Measurements from ENCODE around the gene EP300.
"Not testable (repeated sequence)": the region's sequence is repeated elsewhere in the genome, so short reads cannot be mapped to it uniquely, and the experiment has no call there.

Gene EP300

GRCh38 chr22:41169157-41169556 is 76.8 kb downstream of the EP300 start:
- no peak for DNase-seq

DNA sequence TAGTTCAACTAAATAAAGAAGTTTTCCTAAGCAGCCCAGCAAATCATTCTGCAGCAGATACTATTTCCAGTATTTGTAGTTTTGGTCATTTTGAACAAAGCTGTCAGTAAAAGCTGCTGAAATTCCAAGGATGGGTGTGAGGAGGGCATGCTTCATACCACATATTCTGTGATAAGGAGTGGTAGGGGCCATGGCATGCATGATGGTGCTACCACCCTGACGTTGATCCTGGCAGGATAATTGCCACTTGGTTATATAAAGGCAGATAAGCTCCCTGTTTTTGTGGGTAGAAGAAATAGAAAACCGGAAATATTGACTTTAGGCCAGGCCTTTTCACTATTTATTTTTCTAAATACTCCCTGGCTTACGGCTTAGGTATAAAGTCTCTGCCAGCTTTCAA is 79.6 kb downstream of the EP300 start:
- no peak for DNase-seq

DNA sequence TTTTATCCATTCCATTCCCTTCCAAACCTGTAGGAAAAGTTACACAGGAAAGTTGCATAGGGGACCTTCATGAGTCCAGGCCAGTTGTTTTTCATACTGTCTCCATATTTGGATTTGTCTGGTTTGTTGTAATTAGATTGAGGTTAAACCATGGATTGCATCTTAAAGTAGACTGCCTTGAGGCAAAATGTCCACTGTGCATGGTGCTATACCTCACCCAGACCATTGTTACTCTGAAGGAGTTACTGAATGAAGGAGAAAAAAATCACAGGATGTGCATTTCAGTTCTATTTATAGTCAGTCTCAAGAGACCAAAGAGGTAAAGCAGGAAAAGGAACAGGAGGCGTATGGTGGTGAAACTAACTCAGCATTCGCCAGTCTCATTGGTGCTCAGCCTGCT is 83.2 kb downstream of the EP300 start:
- no peak for DNase-seq

- DNase-seq: no peak
These were observed 84.7 kb downstream of the EP300 start for GRCh38 chr22:41177040-41177621.

DNA sequence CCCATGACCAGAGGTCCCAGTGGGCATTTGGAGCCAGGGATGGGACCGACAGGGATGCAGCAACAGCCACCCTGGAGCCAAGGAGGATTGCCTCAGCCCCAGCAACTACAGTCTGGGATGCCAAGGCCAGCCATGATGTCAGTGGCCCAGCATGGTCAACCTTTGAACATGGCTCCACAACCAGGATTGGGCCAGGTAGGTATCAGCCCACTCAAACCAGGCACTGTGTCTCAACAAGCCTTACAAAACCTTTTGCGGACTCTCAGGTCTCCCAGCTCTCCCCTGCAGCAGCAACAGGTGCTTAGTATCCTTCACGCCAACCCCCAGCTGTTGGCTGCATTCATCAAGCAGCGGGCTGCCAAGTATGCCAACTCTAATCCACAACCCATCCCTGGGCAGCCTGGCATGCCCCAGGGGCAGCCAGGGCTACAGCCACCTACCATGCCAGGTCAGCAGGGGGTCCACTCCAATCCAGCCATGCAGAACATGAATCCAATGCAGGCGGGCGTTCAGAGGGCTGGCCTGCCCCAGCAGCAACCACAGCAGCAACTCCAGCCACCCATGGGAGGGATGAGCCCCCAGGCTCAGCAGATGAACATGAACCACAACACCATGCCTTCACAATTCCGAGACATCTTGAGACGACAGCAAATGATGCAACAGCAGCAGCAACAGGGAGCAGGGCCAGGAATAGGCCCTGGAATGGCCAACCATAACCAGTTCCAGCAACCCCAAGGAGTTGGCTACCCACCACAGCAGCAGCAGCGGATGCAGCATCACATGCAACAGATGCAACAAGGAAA is 85.4 kb downstream of the EP300 start:
- no peak for DNase-seq

GRCh38 chr22:41178425-41178975 is 86.1 kb downstream of the EP300 start:
- no peak for DNase-seq

DNA sequence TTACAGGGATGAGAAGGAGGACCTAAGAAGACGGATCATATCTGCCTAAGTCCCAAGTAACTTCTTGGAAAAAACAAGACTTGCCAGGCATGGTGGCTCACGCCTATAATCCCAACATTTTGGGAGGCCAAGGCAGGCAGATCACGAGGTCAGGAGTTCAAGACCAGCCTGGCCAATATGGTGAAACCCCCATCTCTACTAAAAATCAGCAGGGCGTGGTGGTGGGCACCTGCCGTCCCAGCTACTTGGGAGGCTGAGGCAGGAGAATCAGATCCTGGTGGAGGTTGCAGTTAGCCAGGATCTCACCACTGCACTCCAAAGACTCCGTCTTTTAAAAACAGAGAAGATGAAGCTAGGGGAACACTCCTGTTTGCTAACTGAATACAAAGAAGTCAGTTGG is 88.0 kb downstream of the EP300 start:
- not testable (repeated sequence) for DNase-seq

- DNase-seq: no peak
These were observed 88.5 kb downstream of the EP300 start for GRCh38 chr22:41180926-41181325.

- no peak for DNase-seq
These were observed 89.2 kb downstream of the EP300 start for GRCh38 chr22:41181349-41182241.

DNA sequence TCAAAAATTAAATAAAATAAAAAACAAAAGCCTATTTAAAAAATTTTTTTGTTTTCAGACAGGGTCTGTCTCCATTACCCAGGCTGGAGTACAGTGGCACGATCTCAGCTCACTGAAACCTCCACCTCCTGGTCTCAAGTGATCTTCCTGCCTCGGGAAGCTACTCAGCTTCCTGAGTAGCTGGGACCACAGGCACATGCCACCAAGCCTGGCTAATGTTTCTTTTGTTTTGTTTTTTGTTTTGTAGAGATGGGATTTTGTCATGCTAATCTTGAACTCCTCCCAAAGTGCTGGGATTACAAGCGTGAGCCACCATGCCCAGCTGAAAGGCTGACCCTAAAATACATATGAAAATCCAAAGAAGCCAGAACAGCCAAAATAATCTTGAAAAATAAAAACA is 92.3 kb downstream of the EP300 start:
- no peak for DNase-seq

DNA sequence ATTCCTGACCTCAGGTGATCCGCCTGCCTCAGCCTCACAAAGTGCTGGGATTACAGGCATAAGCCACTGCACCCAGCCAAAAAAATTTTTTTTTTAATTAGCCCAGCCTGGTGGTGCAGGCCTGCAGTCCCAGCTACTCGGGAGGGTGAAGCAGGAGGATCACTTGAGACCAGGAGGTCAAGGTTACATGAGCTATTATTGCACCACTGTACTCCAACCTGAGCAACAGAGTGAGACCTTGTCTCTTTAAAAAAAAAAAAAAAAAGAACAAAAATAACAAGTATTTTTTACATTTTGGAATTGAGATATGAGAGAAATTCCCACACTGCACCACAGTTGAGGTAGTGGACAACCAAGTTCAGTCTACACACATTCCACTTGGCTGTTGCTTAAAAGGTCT is 99.1 kb downstream of the EP300 start:
- DNase-seq: no peak

DNA sequence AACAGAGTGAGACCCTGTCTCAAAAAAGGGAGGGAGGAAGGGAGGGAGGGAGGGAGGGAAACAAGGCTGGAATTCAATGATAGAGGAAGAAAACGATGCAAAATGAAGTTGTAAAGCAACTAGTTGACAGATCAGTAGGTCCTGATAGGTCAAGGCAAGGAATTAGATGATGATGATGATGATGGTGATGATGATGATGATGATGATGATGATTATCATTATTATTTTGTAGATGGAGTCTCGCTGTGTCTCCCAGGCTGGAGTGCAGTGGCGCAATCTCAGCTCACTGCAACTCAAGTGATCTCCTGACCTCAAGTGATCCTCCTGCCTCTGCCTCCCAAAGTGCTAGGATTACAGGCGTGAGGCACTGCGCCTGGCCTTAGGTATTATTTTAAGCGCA is 101.4 kb downstream of the EP300 start:
- no peak for DNase-seq

- DNase-seq: peak; percentile 70
These were observed 104.9 kb downstream of the EP300 start for GRCh38 chr22:41197038-41197972.

DNA sequence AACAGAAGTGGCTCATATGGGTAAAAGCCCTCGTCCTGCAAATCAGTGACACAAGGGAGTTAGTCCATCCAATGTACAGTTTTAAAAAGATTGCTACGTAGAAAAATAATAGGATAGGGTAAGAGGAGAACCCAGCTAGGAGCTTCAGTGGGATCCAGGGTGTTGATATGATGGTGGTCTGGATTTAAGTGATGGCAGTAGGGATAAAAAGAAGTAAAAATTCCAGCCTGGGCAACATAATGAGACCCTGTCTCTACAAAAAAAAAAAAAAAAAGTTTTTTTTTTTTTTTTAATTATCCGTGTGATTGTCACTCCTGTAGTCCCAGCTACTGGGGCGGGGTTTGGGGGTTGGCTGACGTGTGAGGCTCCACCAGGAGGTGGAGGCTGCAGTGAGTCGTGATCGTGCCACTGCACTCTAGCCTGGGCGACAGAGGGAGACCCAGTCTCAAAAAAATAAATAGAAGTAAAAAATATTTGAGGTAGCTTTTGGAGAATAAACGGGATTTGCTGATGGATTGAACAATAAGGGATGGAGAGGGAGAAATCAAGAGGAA is 105.7 kb downstream of the EP300 start:
- DNase-seq: peak; percentile 45

DNA sequence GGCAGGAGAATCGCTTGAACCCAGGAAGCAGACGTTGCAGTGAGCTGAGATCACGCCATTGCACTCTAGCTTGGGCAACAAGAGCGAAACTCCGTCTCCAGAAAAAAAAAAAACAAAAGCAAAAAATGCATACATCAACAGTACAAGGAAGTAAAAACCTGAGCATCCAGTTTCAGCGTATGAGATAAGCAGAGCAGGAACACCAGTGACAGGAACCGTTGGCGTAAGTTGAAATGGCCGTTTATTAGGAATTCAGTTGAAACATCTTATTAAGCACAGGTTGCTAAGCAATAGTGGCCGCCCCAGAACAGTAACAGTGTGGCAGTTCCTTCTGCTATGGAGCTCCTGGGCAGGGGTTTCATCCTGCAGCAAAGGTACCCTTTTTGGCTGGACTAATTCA is 108.7 kb downstream of the EP300 start:
- DNase-seq: no peak

GRCh38 chr22:41203118-41203517 is 110.7 kb downstream of the EP300 start:
- DNase-seq: no peak

DNA sequence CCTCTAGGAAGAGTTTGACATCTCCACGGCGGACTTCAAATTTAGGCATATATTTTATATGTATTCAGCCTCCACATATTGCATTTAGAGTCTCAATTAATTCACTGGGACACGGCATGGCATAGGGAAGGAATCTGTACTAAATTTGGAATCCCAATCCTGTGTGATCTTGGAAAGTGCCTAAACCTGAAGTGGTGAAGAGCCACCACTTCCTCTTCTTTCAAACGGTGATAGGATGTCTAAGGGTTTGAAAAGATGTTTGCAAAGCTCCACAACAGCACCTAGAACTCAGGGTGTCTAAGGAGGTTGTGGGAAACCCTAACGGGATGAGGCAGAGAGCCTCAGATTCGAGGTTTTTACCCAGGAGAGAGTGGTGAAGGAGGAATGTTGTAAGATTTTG is 111.7 kb downstream of the EP300 start:
- DNase-seq: no peak

GRCh38 chr22:41204992-41205900 is 112.9 kb downstream of the EP300 start, which contains the start of gene L3MBTL2:
Gene L3MBTL2, plus strand, starts transcription at chr22:41205312. Its CDS starts 51 bp downstream, at chr22:41205363.
- peak; percentile 96 for DNase-seq

DNA sequence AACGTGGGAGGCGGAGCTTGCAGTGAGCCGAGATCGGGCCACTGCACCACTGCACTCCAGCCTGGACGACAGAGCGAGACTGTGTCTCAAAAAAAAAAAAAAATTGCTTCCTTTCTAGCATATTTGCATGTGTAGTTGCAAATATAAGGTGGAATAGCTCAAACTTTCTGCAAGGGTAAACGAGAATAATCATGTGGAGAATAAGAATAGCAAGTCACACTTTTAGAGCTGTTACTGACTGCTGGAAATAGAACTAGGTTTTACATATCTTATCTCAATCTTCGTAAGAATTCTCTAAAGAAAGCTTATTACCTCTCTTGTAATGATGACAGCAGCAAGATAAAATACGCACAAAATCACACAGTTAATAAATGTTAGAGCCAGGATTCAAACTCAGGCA is 114.3 kb downstream of the EP300 start:
- no peak for DNase-seq

DNA sequence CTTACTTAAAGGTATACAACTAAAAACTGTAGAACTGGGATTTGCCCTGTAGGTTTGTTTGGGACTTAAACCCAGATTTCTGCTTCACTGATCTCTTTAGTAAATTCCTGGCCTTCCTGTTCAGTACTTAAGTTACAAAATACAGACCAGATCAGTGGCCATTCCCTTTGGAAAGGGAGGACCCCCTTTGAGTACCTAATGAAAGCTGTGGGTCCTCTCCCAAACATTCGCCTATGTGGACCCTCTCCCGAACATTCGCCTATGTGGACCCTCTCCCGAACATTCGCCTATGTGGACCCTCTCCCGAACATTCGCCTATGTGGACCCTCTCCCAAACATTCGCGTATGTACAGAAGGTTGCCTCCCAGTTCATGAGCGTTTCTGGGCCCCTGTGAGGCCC is 123.0 kb downstream of the EP300 start:
- no peak for DNase-seq

GRCh38 chr22:41215926-41216325 is 123.5 kb downstream of the EP300 start:
- no peak for DNase-seq
